Ovary (tissue), 3 donors: Measurements from ENCODE around the gene LPIN2.

Source experiments
- CTCF ChIP-seq, 3 donors: fragments of 450-650 bp in 2 of 3; fragments of 200-600 bp in 1 of 3; IDR thresholded peaks; one replicate each; pipeline versions ENCODE4 v1.5.1 to v1.8.0; 2016 to 2022; ENCODE audit warnings: antibody characterized with exemption in 3 of 3, mild to moderate bottlenecking in 1 of 3
- EP300 ChIP-seq: sonication (generic); formaldehyde crosslinking; IDR thresholded peaks from one replicate; pipeline ENCODE4 v1.6.1; 2017; ENCODE audit warnings: antibody characterized with exemption
- donor health status: DM: no; HTN: no; CAD: no.

- TF ChIP-seq EP300: no peak
- no peak for TF ChIP-seq CTCF (IDR thresholded peaks at IDR 0.05)
Observed at GRCh38 chr18:3055186-3055728, 42.3 kb upstream of the LPIN2 start.
